HG03354 (cell line): ENCODE data around the gene MRPL39.

ENCODE experiments used
- ATAC-seq: cut with Tn5 transposase; IDR thresholded peaks from one replicate; pipeline ENCODE4 v1.9.1; 2021; ENCODE audit warnings: mild to moderate bottlenecking; ENCODE audit not compliant: unreplicated experiment, poor library complexity, severe bottlenecking

The MRPL39 gene

GRCh38 chr21:25552856-25553255 is 54.4 kb downstream of the MRPL39 start:
- no peak for ATAC-seq

GRCh38 chr21:25551569-25551968 is 55.7 kb downstream of the MRPL39 start:
- ATAC-seq: no peak

- ATAC-seq: no peak
These were observed 56.7 kb downstream of the MRPL39 start for GRCh38 chr21:25550352-25551120.

GRCh38 chr21:25541042-25541441 is 66.2 kb downstream of the MRPL39 start:
- ATAC-seq: no peak

GRCh38 chr21:25539606-25540005 is 67.7 kb downstream of the MRPL39 start:
- no peak for ATAC-seq

GRCh38 chr21:25537174-25537573 is 70.1 kb downstream of the MRPL39 start:
- no peak for ATAC-seq

GRCh38 chr21:25536752-25537151 is 70.5 kb downstream of the MRPL39 start:
- no peak for ATAC-seq

- ATAC-seq: no peak
These were observed 71.4 kb downstream of the MRPL39 start for GRCh38 chr21:25535849-25536248.
